Loucy (cell line): ENCODE results near the gene ARF1.

Experiments used
- CTCF ChIP-seq: fragments of 200-600 bp; sonication (generic); conservative IDR thresholded peaks from 2 replicates; pipeline ENCODE4 v1.5.1; 2014; ENCODE audit warnings: mild to moderate bottlenecking, antibody characterized with exemption, low read length
- EZH2phosphoT487 ChIP-seq: fragments of 200-600 bp; IDR thresholded peaks from 2 replicates; pipeline ENCODE4 v1.6.1; 2018; ENCODE audit warnings: antibody characterized with exemption, mild to moderate bottlenecking, moderate library complexity, borderline replicate concordance

GRCh38 chr1:228034954-228035837 is 47.3 kb upstream of the ARF1 start:
- no peak for TF ChIP-seq CTCF
- no peak for TF ChIP-seq EZH2phosphoT487
